ENCODE data around the gene SART3. TPM values are rescaled to one million over a fixed set of nuclear protein-coding genes. Genes with fewer than 3 reads are reported as not detected.

SART3 gene
- total RNA-seq, 3 donors from 2014 or later (not counting 1 experiment from before 2014, with no cell fraction given), result 76.5 to 107 (median 78.3) TPM

DNA sequence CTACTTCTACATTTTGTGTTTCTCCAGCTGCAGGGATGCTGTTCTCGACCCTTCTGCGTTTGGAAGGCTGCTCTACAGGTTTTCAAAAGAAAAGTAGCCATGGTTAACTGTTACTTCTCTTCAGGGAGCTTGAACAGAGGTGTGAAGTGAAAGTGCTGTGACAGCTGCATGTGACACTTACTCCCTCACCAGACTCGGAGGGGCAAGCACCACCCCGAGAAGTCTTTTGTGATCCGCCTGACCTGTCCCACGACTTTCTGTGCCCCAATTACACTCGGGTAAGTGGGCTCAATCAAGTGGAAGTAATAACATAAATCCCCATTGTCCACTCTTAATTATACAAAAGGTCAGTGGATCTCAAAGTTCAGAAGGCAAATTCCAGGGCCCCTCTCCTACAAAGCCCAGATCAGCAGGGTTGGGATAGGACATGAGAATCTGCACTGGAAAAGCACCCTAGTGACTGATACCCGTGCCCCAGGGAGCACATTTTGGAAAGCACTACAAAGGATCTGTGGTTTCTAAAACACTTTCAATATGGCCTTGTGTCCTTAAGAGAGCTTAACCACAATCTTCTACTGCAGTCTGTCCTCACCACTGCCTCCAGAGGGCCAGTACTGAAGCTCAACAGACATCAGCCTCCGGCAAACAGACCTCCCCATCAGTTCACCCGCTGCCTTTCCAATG, 34.3 kb downstream of the SART3 start:
- no peak for DNase-seq
- H3K27ac ChIP-seq (ENCODE audit: low read length), result no peak overlapping the region
- H3K36me3 ChIP-seq (ENCODE audit: control insufficient read depth, insufficient read depth, low read length), result peaks cover 90% of the 10 kb centered on the region
- peaks cover 11 to 18% of the 10 kb centered on the region in 2 donors for H3K4me1 Mint-ChIP-seq
- intact Hi-C loops (cut with micrococcal nuclease), result no loop called here
- H3K27me3 ChIP-seq (ENCODE audit: control insufficient read depth, insufficient read depth, low read length), result no peaks in the 10 kb centered on the region
- H3K27me3 Mint-ChIP-seq (ENCODE audit: low read depth in 2 of 2), result no peaks in the 10 kb centered on the region
- 71% methylated on average over 10 of the region's 10 CpGs for WGBS (ENCODE audit: insufficient coverage)
- peaks cover 7% of the 10 kb centered on the region for H3K36me3 Mint-ChIP-seq
- H3K9me3 ChIP-seq (ENCODE audit: control insufficient read depth, insufficient read depth, low read length), result no peaks in the 10 kb centered on the region
- H3K4me3 ChIP-seq (ENCODE audit: low read length), result no peak overlapping the region
- H3K4me1 ChIP-seq (ENCODE audit: control insufficient read depth, insufficient read depth, low read length), result peaks cover 4% of the 10 kb centered on the region
- TF ChIP-seq, protein P1, sequence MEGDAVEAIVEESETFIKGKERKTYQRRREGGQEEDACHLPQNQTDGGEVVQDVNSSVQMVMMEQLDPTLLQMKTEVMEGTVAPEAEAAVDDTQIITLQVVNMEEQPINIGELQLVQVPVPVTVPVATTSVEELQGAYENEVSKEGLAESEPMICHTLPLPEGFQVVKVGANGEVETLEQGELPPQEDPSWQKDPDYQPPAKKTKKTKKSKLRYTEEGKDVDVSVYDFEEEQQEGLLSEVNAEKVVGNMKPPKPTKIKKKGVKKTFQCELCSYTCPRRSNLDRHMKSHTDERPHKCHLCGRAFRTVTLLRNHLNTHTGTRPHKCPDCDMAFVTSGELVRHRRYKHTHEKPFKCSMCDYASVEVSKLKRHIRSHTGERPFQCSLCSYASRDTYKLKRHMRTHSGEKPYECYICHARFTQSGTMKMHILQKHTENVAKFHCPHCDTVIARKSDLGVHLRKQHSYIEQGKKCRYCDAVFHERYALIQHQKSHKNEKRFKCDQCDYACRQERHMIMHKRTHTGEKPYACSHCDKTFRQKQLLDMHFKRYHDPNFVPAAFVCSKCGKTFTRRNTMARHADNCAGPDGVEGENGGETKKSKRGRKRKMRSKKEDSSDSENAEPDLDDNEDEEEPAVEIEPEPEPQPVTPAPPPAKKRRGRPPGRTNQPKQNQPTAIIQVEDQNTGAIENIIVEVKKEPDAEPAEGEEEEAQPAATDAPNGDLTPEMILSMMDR (IDR thresholded peaks at IDR 0.05), result no peak
- no peak overlapping the region for H3K4me3 Mint-ChIP-seq
- ATAC-seq, result peak in 2 of 3 donors; percentile 50 to 59
- peak overlapping the region; percentile 21 to 72 for H3K27ac Mint-ChIP-seq
- no peaks in the 10 kb centered on the region for H3K9me3 Mint-ChIP-seq

DNA sequence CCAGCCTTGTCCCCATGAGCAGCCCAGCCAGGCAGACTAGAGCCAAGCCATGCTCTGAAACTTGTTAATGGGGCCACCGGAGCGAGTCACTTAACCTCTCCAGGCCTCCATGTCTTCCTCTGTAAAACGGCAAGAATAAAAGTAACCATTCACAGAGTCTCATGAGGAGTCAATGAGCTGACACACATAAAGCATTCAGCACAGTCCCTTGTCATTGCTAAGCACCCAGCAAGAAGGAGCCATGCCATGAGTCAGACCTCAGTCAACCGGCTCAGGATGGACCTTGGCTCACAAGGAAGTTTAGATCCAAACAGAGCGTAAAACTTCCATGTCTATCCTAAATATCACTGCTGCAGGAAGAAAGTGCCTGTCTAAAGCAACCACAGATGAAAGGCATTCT, 35.3 kb downstream of the SART3 start:
- Histone ChIP-seq H3K4me1 (ENCODE audit: control insufficient read depth, insufficient read depth, low read length) (peaks cover 4% of the 10 kb centered on the region), H3K27ac (ENCODE audit: low read length) (no peak overlapping the region), H3K36me3 (ENCODE audit: control insufficient read depth, insufficient read depth, low read length) (peaks cover 90% of the 10 kb centered on the region), H3K27me3 (ENCODE audit: control insufficient read depth, insufficient read depth, low read length) (no peaks in the 10 kb centered on the region), H3K4me3 (ENCODE audit: low read length) (no peak overlapping the region), H3K9me3 (ENCODE audit: control insufficient read depth, insufficient read depth, low read length) (no peaks in the 10 kb centered on the region)
- 94% methylated on average over 5 of the region's 5 CpGs for WGBS (ENCODE audit: insufficient coverage)
- Mint-ChIP-seq H3K27me3 (ENCODE audit: low read depth in 2 of 2) (no peaks in the 10 kb centered on the region), H3K36me3 (no peaks in the 10 kb centered on the region), H3K4me1 (peaks cover 11 to 18% of the 10 kb centered on the region in 2 donors), H3K4me3 (no peak overlapping the region), H3K27ac (peak overlapping the region in 1 of 2 donors; percentile 18), H3K9me3 (no peaks in the 10 kb centered on the region)
- ATAC-seq (no peak), DNase-seq (no peak)
- TF ChIP-seq, protein P1 (IDR thresholded peaks at IDR 0.05), result no peak
- intact Hi-C loops (cut with micrococcal nuclease), result no loop called here

DNA sequence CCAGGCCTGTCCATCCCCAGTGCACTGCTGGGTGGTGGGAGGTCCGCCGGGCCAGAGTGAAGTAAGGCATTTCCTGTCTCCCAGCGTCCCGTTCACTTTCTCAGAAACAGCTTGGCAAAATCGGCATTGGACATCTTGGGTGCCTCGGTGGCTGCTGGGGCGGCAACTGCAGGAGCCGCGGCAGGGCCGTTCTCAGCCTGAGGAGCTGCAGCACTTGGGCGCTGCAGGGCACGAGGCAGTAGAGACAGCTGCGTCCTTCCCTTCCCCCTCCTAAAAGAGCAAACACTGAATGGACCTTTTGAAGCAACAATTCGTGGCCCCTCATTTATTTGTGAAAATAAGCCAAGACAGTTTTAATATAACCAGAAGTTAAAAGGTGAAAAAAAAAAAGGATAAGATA, 37.6 kb downstream of the SART3 start:
- peaks cover 93% of the 10 kb centered on the region for H3K36me3 ChIP-seq (ENCODE audit: control insufficient read depth, insufficient read depth, low read length)
- TF ChIP-seq, protein P1 (IDR thresholded peaks at IDR 0.05), result no peak
- H3K27ac ChIP-seq (ENCODE audit: low read length), result no peak overlapping the region
- Mint-ChIP-seq H3K36me3 (no peaks in the 10 kb centered on the region), H3K27me3 (ENCODE audit: low read depth in 2 of 2) (no peaks in the 10 kb centered on the region), H3K4me3 (no peak overlapping the region), H3K9me3 (no peaks in the 10 kb centered on the region), H3K4me1 (peaks cover 11 to 17% of the 10 kb centered on the region in 2 donors), H3K27ac (no peak overlapping the region)
- 96% methylated on average over 14 of the region's 14 CpGs for WGBS (ENCODE audit: insufficient coverage)
- intact Hi-C loops (cut with micrococcal nuclease), result no loop called here
- no peak overlapping the region for H3K4me3 ChIP-seq (ENCODE audit: low read length)
- ATAC-seq (no peak), DNase-seq (no peak)
- H3K4me1 ChIP-seq (ENCODE audit: control insufficient read depth, insufficient read depth, low read length), result peaks cover 4% of the 10 kb centered on the region
- no peaks in the 10 kb centered on the region for H3K27me3 ChIP-seq (ENCODE audit: control insufficient read depth, insufficient read depth, low read length)
- no peaks in the 10 kb centered on the region for H3K9me3 ChIP-seq (ENCODE audit: control insufficient read depth, insufficient read depth, low read length)

DNA sequence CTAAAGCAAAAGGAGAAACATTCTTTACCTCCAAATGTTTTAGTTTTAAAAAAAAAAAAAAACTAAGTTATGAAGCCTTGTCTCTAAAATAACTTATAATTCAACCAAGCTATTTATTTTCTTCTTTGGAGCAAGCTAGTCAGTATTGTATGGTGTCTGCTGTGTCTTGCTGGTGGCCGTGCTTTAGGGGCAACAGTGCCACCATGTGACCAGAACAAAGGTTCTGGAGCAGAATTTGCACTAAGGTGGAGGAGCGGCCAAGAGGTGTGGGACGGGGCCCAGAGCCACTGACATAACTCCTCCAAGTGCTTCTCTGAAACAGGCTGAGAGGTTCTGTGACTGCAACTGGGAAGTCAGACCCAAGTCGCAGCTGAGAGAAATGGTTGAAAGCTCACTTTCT, 41.4 kb downstream of the SART3 start:
- intact Hi-C loops (cut with micrococcal nuclease), result no loop called here
- Histone ChIP-seq H3K4me1 (ENCODE audit: control insufficient read depth, insufficient read depth, low read length) (peaks cover 18% of the 10 kb centered on the region), H3K36me3 (ENCODE audit: control insufficient read depth, insufficient read depth, low read length) (peaks cover 61% of the 10 kb centered on the region), H3K9me3 (ENCODE audit: control insufficient read depth, insufficient read depth, low read length) (no peaks in the 10 kb centered on the region), H3K27me3 (ENCODE audit: control insufficient read depth, insufficient read depth, low read length) (no peaks in the 10 kb centered on the region), H3K4me3 (ENCODE audit: low read length) (no peak overlapping the region), H3K27ac (ENCODE audit: low read length) (no peak overlapping the region)
- Mint-ChIP-seq H3K4me1 (peaks cover 26 to 27% of the 10 kb centered on the region in 2 donors), H3K27me3 (ENCODE audit: low read depth in 2 of 2) (no peaks in the 10 kb centered on the region), H3K36me3 (no peaks in the 10 kb centered on the region), H3K27ac (peak overlapping the region in 1 of 2 donors; percentile 13), H3K9me3 (no peaks in the 10 kb centered on the region), H3K4me3 (no peak overlapping the region)
- ATAC-seq (no peak), DNase-seq (peak in 1 of 2 donors; percentile 33)
- 65% methylated on average over 3 of the region's 4 CpGs for WGBS (ENCODE audit: insufficient coverage)
- TF ChIP-seq, protein P1 (IDR thresholded peaks at IDR 0.05), result no peak
